ENCODE measurements around the gene HOTAIR. TPM values are rescaled to one million over a fixed set of nuclear protein-coding genes. Genes with fewer than 3 reads are reported as not detected.

The HOTAIR gene
- total RNA-seq, 1 donor from 2014 or later, result not detected

DNA sequence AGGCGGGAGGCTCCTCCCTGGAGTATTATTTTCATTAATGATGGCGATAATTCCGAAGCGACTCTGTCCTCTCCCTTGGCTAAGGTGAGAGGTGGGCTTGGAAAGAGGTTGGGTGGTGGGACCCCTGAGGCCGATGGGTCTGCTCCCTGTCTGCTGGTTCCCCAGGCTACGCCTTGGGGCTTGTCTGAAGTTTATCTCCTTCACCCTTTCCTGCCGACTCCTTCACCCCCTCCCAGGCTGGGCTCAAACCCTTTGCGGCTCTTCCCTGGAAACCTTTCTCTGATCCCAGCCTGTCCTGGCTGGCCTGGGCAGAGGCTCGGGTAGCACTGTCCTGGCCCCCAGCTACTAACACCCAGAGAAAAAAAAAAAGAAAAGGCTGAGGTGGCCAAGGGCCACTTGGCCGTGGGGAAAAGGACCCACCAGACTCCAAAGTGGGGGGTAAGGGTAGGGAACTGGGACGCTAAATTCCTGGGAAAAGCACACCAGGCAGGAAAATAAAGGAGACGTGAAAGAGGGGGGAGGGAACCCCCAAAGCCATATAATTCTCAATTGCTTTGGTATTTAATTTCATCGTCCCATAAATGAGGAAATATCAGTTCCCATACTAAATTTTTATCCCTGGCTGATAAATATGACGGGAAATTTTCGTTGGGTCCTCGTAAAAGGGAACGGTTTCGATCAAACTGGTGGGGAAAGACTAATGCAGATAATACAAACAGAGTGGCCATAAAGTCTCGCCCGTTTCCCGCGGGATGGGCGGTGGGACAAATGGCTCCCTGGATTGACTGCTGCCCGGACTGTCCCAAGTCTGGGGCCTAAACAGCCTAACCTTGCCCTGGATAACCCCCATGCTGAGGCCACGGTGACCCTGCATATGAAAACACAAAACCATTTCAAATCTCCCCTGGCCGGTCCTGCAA lies 8.2 kb upstream of the HOTAIR start:
- Mint-ChIP-seq H3K27ac (no peak overlapping the region), H3K36me3 (ENCODE audit: low read depth) (peaks cover 2% of the 10 kb centered on the region), H3K4me1 (peaks cover 12% of the 10 kb centered on the region), H3K27me3 (peaks cover 91% of the 10 kb centered on the region), H3K4me3 (no peak overlapping the region), H3K9me3 (no peaks in the 10 kb centered on the region)
- intact Hi-C loops (cut with micrococcal nuclease), result loop anchor here (2.0 to 10.0 kb wide), 2 partner anchors 14 to 288 kb away; no protein-coding TSS in a partner anchor
- DNase-seq, result no peak

- no peak overlapping the region for H3K4me3 Mint-ChIP-seq
Measured at GRCh38 chr12:53981634-53982565, 7.1 kb upstream of the HOTAIR start.

GRCh38 chr12:53980802-53981496 lies 6.2 kb upstream of the HOTAIR start:
- DNase-seq, result no peak
- Mint-ChIP-seq H3K36me3 (ENCODE audit: low read depth) (peaks cover 2% of the 10 kb centered on the region), H3K27me3 (peaks cover 92% of the 10 kb centered on the region), H3K4me3 (no peak overlapping the region), H3K4me1 (peaks cover 9% of the 10 kb centered on the region), H3K9me3 (no peaks in the 10 kb centered on the region), H3K27ac (no peak overlapping the region)
- intact Hi-C loops (cut with micrococcal nuclease), result loop anchor here (10.0 kb wide), 1 partner anchor 286 kb away; no protein-coding TSS in a partner anchor

More at GRCh38 chr12:53981634-53982565, 7.1 kb upstream of the HOTAIR start:
- H3K36me3 Mint-ChIP-seq (ENCODE audit: low read depth), result peaks cover 2% of the 10 kb centered on the region
- H3K9me3 Mint-ChIP-seq, result no peaks in the 10 kb centered on the region
- H3K27ac Mint-ChIP-seq, result no peak overlapping the region
- H3K27me3 Mint-ChIP-seq, result peaks cover 91% of the 10 kb centered on the region
- intact Hi-C loops (cut with micrococcal nuclease), result loop anchor here (2.0 to 10.0 kb wide), 2 partner anchors 15 to 287 kb away; no protein-coding TSS in a partner anchor
- DNase-seq, result no peak
- H3K4me1 Mint-ChIP-seq, result peaks cover 12% of the 10 kb centered on the region

DNA sequence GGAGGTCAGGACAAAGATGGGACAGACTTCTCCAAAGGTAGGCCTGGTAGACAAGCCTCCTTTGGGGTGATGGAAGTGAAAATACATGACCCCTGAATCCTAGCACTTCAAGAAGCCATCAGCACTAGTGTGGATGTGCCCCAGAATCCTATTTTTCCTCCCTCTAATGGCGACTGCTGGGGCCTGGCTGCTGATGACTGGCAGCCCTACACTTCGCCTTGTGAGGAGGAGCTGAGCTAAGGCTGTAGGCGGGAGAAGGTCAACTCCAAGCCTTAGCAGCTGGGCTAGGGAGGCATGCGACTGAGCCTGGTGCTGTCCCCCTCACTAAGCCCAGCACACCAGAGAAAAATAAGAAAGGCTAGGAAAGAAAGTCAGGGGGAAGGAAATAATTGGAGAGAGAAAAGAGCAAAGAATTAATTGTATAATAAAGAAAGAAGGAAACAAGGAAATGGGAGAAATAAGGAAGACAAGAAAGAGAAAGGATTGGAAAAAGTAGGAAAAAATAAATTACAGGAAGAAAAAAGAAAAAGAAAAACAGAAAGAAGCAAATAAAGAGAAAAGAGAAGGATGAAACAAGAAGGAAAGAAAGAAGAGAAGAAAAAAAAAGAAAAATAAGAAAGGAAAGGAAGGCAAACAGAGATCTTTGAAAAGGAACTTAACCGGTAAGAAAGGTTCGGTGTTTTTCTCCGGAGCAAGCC lies 5.5 kb upstream of the HOTAIR start:
- no peaks in the 10 kb centered on the region for H3K9me3 Mint-ChIP-seq
- no peak overlapping the region for H3K27ac Mint-ChIP-seq
- intact Hi-C loops (cut with micrococcal nuclease), result loop anchor here (10.0 kb wide), 1 partner anchor 285 kb away; no protein-coding TSS in a partner anchor
- H3K4me1 Mint-ChIP-seq, result peaks cover 8% of the 10 kb centered on the region
- H3K27me3 Mint-ChIP-seq, result peaks cover 94% of the 10 kb centered on the region
- H3K4me3 Mint-ChIP-seq, result no peak overlapping the region
- peaks cover 2% of the 10 kb centered on the region for H3K36me3 Mint-ChIP-seq (ENCODE audit: low read depth)
- no peak for DNase-seq

GRCh38 chr12:53978477-53979356 lies 4.0 kb upstream of the HOTAIR start:
- peaks cover 90% of the 10 kb centered on the region for H3K27me3 Mint-ChIP-seq
- no peaks in the 10 kb centered on the region for H3K36me3 Mint-ChIP-seq (ENCODE audit: low read depth)
- H3K27ac Mint-ChIP-seq, result no peak overlapping the region
- H3K9me3 Mint-ChIP-seq, result no peaks in the 10 kb centered on the region
- no peak overlapping the region for H3K4me3 Mint-ChIP-seq
- H3K4me1 Mint-ChIP-seq, result peaks cover 4% of the 10 kb centered on the region
- no peak for DNase-seq
- intact Hi-C loops (cut with micrococcal nuclease), result no loop called here

DNA sequence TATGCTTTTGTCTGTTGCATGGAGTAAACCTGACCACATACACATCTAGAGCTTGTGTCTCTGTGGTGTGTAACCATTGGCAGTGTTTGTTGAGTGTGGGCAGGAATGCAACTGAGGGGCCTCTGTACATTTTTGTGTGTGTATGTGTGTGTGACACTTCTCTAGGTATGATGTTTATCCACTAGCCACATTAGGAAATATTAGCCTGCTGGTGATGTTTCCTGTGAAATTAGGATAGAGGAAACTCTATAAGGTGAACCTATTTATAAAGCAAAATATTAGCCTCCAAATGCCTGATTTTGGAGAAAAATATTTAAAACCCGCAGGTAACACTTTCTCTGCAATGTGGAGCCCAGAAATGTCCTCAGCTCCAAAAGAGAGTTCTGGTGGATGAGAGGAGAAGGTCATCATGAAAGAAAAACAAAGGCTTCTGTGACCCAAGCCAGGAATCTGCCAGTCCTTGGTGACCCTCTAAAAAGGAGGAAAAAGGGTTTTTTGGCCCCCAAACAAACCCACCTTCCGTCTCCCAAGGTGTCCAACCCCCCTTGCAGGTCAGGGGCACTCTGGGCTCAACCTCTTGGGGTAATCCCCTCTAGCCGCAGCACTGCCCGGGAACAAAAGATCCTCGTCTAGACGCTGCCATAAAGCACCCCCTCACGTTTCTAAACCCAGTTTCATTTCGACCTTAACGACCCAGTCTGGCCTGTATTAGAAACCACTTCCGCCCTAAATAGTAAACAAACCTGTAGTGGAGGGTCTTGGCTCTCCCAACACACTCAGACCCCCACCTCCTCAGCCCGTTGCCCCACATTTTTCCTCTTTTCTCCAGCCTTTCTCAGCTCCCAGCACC lies 3.1 kb upstream of the HOTAIR start:
- H3K9me3 Mint-ChIP-seq, result peaks cover 6% of the 10 kb centered on the region
- H3K27me3 Mint-ChIP-seq, result peaks cover 88% of the 10 kb centered on the region
- peaks cover 5% of the 10 kb centered on the region for H3K36me3 Mint-ChIP-seq (ENCODE audit: low read depth)
- no peak overlapping the region for H3K27ac Mint-ChIP-seq
- H3K4me1 Mint-ChIP-seq, result peaks cover 9% of the 10 kb centered on the region
- DNase-seq, result no peak
- intact Hi-C loops (cut with micrococcal nuclease), result no loop called here
- no peak overlapping the region for H3K4me3 Mint-ChIP-seq

DNA sequence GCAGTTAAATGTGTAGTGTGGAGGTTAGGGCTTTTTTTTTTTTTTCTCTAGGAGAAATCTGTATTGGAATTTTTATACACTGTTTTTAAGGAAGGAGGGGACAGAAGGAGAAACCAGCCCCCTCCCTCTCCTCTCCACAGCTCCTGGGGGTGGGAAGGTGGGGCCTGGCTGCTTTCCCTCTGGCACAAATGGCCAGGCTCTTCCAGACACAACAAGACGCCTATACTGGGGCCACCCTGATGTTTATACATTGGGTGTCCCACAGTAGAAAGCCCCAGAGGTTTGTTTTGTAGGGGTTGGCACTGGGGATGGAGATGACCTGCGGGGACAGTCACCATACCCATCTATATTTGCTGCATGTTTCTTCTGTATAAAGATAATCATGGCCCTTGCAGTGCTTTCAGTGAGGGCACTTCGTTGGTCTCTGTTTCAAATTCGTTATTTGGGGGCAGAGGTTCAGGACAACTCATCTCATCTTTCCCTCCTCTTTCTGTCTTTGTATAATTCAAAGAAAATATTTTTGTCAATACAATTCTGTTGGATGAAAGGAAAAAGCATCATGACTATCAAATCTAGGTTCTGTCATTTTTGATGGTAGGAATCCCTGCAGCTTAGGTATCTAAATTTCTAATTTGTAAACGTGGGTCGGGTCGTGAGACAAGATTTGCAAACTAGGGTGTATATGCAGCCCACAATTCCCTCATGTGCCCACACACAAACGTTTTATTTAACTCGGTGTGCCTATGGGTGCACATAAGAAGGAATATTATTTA lies 2.3 kb upstream of the HOTAIR start:
- H3K36me3 Mint-ChIP-seq (ENCODE audit: low read depth), result peaks cover 5% of the 10 kb centered on the region
- H3K4me3 Mint-ChIP-seq, result no peak overlapping the region
- H3K27me3 Mint-ChIP-seq, result peaks cover 89% of the 10 kb centered on the region
- H3K9me3 Mint-ChIP-seq, result peaks cover 6% of the 10 kb centered on the region
- no peak overlapping the region for H3K27ac Mint-ChIP-seq
- H3K4me1 Mint-ChIP-seq, result peaks cover 9% of the 10 kb centered on the region
- intact Hi-C loops (cut with micrococcal nuclease), result no loop called here
- no peak for DNase-seq

DNA sequence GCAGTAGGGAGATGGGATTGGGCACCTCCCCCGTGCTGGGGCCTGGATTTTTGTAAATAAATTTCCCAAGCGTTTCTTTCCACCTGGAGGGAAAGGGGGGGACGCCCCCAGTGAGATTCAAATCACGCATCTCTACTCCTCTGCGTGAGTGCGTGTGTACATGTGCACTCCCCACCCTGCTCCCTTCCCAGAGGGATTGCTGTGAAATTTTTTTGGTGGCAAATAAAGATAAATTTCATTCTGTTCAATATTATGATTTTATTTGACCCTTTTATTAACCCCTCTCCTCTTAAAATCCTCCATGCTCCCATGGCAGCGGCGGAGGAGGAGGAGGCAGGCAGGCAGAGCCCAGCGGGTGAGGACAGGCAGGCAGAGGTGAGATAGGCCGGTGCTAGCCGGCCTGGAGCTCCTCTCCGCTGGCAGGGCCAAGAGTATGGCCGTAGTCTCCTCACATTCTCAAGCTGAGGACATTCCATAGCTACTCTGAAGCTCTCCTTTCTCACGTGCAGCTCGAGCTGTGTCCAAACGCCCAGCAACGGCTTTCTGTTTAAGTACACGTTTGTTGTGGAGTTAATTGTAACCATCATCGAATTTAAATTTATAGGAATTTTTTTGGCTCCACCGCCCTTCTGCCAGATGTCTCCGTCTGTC lies 1.5 kb upstream of the HOTAIR start:
- no peak overlapping the region for H3K4me3 Mint-ChIP-seq
- intact Hi-C loops (cut with micrococcal nuclease), result no loop called here

DNA sequence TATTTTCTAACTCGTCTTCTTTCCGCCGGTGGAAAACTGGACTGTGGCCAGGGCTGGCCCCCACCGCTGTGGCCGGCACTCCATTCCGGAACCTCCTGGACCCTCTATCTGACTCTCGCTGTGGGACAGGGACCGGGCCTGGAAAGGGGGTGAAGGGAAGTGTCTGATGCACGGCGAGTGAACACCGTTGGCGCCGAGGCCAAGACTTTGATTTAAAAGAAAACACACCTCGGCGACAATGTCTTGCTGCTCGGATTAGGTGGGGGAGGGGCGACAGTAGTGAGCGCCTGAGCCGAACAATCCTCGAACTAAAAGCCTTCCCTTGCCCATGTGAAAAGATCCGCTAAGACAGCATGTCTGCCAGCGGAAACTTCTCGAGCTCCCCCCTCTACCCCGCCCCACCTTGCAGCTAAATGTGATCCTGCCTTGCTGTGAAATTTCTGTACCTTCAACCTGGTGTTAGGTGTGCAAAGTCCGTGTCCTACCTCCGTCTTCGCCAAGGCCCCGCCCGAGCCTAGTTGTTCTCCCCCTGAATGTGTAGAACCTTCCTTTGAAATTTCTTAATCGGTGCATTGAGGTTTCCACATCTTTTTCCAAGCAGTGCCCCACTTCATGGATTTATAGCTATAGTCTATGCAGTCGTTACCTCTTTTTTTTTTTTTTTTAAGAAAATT lies 862 bp upstream of the HOTAIR start:
- H3K27ac Mint-ChIP-seq, result peak overlapping the region; percentile 80
- DNase-seq, result no peak
- intact Hi-C loops (cut with micrococcal nuclease), result loop anchor here (2.0 kb wide), 2 partner anchors 23 to 71 kb away; no protein-coding TSS in a partner anchor
- H3K4me3 Mint-ChIP-seq, result peak overlapping the region; percentile 36
- H3K9me3 Mint-ChIP-seq, result peaks cover 6% of the 10 kb centered on the region
- H3K4me1 Mint-ChIP-seq, result peaks cover 9% of the 10 kb centered on the region
- peaks cover 7% of the 10 kb centered on the region for H3K36me3 Mint-ChIP-seq (ENCODE audit: low read depth)
- peaks cover 90% of the 10 kb centered on the region for H3K27me3 Mint-ChIP-seq

More for the DNA sequence above, 1.5 kb upstream of the HOTAIR start:
- H3K4me1 Mint-ChIP-seq, result peaks cover 9% of the 10 kb centered on the region
- peak overlapping the region; percentile 51 for H3K27ac Mint-ChIP-seq
- H3K9me3 Mint-ChIP-seq, result peaks cover 6% of the 10 kb centered on the region
- H3K27me3 Mint-ChIP-seq, result peaks cover 90% of the 10 kb centered on the region
- DNase-seq, result no peak
- H3K36me3 Mint-ChIP-seq (ENCODE audit: low read depth), result peaks cover 5% of the 10 kb centered on the region

DNA sequence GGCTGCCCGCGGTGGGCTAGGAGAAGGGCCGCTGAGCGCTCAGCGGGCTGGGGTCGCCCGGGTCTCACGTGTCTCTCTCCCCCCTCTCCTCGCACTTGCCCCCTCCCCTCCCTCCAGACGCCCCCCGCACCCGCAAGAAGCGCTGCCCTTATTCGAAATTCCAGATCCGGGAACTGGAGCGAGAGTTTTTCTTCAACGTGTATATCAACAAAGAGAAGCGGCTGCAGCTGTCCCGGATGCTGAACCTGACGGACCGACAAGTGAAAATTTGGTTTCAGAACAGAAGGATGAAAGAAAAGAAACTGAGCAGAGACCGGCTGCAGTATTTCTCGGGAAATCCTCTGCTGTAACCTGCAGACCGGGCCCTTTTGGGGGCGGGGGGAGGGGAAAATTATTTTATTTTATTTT lies 314 bp upstream of the HOTAIR start:
- peaks cover 7% of the 10 kb centered on the region for H3K36me3 Mint-ChIP-seq (ENCODE audit: low read depth)
- peaks cover 6% of the 10 kb centered on the region for H3K9me3 Mint-ChIP-seq
- intact Hi-C loops (cut with micrococcal nuclease), result loop anchor here (2.0 kb wide), 2 partner anchors 22 to 72 kb away; no protein-coding TSS in a partner anchor
- H3K27ac Mint-ChIP-seq, result no peak overlapping the region
- H3K4me3 Mint-ChIP-seq, result no peak overlapping the region
- H3K27me3 Mint-ChIP-seq, result peaks cover 89% of the 10 kb centered on the region
- peaks cover 9% of the 10 kb centered on the region for H3K4me1 Mint-ChIP-seq
- DNase-seq, result no peak
